Endothelial cell of hepatic sinusoid (primary cell): ENCODE data around the gene B4GALNT4.
"Not testable (repeated sequence)": the region's sequence is repeated elsewhere in the genome, so short reads cannot be mapped to it uniquely, and the experiment has no call there.

Experiments used
- in situ Hi-C: cut with HindIII; loops from 2 replicates; pipeline ENCODE4 v1.10.0; 2017; ENCODE audit warnings: low sequenced_read_pairs

B4GALNT4 gene

DNA sequence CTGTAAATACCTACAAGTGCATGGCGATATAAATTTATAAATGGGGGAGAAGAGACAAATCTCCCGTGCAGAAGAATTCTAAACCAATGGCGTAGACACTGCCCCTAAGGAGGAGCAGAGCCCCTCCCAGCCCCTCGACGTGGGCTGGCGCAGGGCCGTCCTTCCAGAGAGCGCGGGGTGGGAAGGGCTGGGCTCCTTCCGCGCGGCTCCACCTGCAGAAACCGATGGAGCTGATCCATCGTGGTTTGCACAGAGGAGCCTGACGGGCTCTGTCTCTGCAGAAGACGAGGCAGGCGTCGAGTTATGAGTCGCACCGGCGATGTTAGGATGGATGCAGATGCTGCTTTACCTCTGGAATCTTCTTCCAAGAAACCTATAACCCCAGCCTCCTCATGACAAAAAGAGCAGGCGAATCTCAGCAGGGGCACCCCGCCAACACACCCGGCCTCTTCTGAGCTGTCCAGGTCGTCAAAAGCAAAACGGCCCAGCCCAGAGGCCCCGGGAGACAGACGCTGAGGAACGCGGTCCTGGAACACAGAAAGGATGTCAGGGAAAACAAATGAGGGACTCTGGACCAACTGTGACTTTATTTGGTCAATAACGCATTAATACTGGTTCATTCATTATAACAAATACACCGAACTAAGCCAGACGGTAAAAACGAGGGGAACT is 11.0 kb upstream of the B4GALNT4 start:
- in situ Hi-C loops: loop anchor here (5.0 kb wide), 1 partner anchor 106 kb away; no protein-coding TSS in a partner anchor

- in situ Hi-C loops: loop anchor here (5.0 kb wide), 1 partner anchor 107 kb away; no protein-coding TSS in a partner anchor
These were observed 10.1 kb upstream of the B4GALNT4 start for GRCh38 chr11:359181-359714.

- in situ Hi-C loops: no loop called here
These were observed 8.7 kb upstream of the B4GALNT4 start for GRCh38 chr11:360326-361280.

DNA sequence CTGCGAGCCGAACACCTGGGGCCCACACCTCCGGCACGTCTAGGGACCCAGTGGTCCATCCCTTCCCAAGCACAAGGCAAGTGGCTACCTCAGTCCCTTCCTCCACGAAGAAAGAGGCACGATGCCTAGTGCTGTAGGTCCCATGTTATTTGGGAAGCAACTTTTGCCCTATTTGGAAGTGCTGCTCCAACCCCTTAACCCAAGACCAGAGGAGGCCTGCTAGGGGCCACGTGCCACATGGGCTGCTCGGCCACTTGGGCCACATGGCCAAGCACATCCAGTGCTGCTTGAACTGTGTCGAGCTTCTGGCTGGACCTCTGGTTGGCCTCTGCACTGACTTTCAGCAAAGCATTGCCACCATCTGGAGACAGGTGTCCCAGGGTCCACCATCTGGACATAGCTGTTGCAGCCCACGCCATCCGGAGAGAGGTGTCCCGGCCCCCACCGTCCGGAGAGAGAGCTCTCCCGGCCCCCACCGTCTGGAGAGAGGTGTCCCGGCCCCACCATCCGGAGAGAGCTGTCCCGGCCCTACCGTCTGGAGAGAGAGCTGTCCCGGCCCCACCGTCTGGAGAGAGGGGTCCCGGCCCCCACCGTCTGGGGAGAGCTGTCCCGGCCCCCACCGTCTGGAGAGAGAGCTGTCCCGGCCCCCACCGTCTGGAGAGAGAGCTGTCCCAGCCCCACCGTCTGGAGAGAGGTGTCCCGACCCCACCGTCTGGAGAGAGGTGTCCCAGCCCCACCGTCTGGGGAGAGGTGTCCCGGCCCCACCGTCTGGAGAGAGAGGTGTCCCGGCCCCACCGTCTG is 6.5 kb upstream of the B4GALNT4 start:
- in situ Hi-C loops: no loop called here

GRCh38 chr11:363443-363805 is 5.9 kb upstream of the B4GALNT4 start:
- in situ Hi-C loops: not testable (repeated sequence)

GRCh38 chr11:363948-364761 is 5.1 kb upstream of the B4GALNT4 start:
- in situ Hi-C loops: no loop called here

GRCh38 chr11:364991-365725 is 4.1 kb upstream of the B4GALNT4 start:
- in situ Hi-C loops: no loop called here

DNA sequence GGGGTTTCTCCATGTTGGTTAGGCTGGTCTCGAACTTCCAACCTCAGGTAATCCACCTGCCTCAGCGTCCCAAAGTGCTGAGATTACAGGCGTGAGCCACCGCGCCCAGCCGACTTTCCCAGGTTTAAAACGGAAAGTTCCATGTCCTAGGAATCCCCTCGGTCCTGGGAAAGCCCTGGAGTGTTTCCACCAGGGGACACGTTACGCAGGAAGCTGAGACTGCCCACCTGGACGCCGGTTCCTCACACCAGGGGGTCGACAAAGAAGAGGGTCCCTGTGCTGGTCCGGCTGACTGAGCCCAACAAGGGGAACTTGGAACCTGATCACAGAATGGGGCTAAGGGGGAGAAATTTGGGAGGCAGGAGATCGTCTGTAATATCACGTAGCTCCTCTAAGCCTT is 3.5 kb upstream of the B4GALNT4 start:
- in situ Hi-C loops: no loop called here

DNA sequence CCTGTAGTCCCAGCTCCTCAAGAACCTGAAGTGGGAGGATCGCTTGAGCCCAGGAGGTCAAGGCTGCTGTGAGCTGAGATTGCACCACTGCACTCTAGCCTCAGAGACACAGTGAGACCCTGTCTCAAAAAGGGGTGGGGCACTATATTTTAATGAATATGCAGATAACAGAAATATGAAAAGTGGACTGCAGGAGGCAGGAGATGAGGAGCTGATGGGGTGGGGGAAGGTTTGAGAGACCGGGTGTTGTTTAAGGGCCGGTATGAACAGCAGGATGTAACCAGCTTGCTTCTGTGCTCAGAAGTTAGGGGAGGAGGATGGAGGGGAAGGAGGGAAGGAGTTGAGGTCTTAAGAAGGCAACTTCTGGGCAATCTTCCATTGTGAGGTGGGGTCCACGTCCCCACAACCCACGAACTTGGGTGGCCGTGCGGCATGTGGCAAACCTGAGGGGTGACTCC is 1.3 kb upstream of the B4GALNT4 start:
- in situ Hi-C loops: no loop called here

DNA sequence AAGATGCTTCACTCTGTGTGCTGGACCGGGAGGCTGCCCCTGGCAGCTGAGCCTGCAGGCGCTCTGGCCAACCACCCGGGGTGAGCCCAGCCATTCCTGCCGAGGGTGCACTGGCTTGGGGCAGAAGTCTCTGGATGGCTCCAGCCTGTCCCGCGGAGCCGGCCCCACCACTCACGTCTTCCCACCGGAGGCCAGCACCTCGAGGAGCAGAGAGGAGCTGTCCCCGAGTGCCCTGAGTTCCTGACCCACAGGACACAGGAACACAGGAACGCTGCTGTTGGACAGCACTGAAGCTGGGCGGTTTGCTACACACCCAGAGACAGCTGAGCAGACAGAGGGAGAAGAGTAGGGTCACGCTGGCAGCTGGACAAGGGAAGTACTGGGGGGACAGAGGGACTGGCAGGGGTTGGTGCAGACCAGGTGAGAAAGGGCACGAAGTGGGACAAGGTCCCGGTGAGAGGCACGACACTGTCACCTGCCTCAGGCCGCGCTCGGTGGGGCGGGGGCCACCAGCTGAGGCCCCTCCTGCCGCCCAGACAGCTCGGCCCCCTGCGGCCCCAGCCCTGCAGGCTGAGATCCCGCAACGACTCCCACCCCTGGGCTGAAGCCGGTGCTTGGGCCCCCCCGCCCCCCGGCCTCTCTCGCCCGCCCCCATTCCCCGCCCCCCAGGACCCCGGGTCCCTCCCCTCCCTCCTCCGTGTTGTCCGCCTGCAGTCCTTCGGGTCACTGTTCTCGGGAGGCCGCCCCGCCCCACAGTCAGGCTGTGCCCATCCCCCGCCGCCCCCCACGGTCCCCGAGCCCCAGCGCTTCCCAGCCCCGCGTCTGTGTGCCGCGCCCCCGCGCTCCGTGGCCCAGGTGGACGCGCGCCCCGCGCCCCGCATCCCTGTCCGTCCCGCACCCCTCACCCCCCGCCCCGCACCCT is 624 bp upstream of the B4GALNT4 start:
- in situ Hi-C loops: no loop called here

DNA sequence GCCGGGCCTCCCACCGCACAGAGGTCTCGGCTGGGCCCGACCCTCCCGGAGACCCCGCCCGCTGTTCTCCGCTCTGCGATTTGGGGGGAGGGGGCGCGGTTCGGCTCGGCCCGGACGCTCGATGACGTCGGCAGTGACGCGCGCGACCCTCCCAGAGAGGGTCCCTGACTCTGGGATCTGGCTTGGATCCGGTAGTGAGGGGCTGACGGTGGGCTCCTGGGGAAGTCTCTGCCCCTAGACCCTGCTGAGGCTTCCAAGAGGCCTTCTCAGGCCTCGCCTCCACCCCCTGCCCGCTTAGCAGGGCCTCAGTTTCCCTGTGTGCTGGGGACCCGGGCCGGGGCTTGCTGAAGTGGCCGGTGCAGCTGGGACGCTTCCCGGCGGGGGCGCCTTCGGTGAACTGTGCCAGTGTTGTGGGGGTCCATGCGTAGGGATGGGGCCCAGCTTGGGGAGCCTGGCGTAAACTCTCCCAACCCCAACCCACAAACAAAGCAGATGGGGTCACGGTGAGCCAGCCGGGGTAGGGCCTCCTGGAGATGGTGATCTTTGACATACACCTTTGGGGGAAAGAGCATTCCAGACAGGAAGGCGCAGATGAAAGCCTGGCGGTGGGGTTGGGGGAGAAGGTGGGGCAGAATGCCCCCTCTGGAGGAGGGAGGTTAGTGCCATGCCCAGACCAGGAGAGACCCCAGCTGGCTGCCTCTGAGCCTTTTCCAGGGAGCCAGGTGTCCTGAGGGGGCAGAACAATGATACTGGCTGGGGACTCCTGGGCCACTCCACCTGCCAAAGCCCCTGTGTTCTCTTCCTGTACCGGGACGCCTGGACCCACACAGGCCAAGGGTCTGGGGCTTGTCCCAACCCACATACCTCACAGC is 1.0 kb downstream of the B4GALNT4 start:
- in situ Hi-C loops: no loop called here

DNA sequence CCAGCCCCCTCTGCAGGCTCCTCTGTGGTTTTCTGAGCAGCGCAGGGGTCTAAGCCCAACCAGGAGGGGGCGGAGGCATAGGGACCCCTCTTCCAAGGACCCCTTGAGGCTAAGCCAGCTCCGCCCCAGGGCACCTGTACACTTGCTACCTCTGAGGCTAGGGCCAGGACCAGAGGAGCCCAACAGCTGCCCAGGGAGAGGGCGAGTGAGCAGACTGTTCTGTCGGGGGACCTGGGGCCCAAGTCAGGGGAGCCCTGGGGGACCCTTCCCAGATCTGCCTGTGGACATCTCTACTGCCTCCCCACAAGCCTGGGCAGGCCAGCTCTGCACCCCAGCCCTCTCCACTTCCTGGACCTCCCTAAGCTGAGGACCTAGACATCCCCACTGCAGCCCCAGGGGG is 1.8 kb downstream of the B4GALNT4 start:
- in situ Hi-C loops: no loop called here

DNA sequence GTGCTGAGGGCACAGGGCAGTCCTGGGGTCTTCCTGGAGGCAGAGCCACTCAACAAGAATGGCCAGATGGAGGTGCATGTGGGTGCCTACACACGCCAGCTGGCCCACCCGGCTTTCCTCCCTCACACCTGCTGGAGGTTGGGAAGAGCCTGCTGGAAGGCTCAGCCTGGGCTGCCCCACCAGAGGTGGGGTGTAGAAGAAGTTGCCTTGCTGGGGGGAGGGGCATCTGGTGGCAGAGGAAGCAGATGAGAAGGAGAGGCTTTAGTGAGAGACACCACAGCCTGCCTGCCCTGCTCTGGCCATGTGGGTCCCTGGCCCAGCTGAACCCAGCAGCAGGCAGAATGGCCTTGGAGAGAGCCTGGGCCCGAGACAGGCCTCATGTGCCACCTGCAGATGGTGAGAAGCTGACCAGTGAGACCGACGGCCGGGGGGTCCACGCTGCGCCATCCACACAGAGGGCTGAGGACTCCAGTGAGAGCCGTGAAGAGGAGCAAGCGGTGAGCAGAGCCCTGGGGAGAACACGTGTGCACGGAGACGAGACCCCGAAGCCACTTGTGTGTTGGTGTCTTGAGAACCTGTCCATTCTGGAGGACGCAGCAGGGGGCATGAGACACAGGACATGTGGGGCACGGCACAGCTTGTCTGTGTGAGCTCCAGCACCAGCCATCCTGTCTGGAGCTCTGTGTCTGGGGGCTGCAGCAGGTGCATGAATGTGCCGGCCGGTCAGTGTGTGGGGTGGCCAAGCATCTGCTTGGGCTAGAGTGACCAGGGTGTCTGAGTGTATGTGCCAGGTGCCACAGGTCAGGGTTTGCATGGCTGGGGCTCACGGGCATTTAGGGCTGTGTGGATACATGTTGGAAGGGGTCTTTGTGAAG is 2.7 kb downstream of the B4GALNT4 start:
- in situ Hi-C loops: no loop called here

- in situ Hi-C loops: no loop called here
These were observed 3.8 kb downstream of the B4GALNT4 start for GRCh38 chr11:372809-373715.
